GM12864 (cell line): ENCODE measurements around the gene NT5C.
"Not testable (repeated sequence)": the region's sequence is repeated elsewhere in the genome, so short reads cannot be mapped to it uniquely, and the experiment has no call there.

Experiments used
- DNase-seq: peaks from one replicate; pipeline ENCODE4 v3.0.0-alpha.2; 2011; ENCODE audit warnings: low read depth
- H3K4me3 ChIP-seq: 2 replicates; pipeline ENCODE4 v1.5.1; 2011; ENCODE audit warnings: mild to moderate bottlenecking, low read depth, low read length, control low read depth
- TF ChIP-seq, protein P1 (sequence below): IDR thresholded peaks from 2 replicates; pipeline ENCODE4 v1.5.1; 2011; ENCODE audit warnings: low read depth, mild to moderate bottlenecking, moderate library complexity, low read length, control low read depth, inconsistent platforms; ENCODE audit errors: missing control alignments

The NT5C gene

DNA sequence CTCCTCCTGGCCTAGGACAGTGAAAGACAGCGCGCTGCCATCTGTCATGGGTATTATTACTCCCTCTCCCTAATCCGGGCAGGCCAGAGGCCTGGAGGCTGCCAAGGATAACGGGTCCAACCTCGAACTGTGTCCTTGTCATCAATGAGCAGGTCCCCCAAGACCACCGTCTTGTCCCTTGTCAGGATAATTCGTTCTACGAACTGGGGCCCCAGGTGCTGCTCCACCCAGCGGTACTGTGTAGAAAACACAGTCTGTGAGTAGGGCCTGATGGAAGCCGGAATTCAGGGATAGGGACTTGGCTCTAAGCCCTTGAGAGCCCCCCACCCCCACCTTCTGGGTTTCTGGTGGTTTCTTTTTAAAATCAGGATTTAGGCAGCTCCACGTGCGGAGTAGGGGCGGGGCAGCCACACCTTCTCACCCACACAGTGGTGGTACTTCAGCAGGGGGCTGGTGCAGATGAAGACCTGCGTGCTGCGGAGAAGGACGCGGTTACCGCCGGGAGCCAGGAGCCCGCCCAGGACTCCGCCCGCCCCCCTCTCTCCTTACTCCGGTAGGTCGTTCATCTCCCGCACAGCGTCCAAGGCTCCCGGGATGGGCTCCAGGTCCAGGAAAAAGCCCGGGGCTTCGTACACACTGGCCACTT, 787 bp downstream of the NT5C start:
- DNase-seq, result no peak
- TF ChIP-seq, protein P1, sequence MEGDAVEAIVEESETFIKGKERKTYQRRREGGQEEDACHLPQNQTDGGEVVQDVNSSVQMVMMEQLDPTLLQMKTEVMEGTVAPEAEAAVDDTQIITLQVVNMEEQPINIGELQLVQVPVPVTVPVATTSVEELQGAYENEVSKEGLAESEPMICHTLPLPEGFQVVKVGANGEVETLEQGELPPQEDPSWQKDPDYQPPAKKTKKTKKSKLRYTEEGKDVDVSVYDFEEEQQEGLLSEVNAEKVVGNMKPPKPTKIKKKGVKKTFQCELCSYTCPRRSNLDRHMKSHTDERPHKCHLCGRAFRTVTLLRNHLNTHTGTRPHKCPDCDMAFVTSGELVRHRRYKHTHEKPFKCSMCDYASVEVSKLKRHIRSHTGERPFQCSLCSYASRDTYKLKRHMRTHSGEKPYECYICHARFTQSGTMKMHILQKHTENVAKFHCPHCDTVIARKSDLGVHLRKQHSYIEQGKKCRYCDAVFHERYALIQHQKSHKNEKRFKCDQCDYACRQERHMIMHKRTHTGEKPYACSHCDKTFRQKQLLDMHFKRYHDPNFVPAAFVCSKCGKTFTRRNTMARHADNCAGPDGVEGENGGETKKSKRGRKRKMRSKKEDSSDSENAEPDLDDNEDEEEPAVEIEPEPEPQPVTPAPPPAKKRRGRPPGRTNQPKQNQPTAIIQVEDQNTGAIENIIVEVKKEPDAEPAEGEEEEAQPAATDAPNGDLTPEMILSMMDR, result peak; percentile 53
- peak overlapping the region; percentile 82 for H3K4me3 ChIP-seq

DNA sequence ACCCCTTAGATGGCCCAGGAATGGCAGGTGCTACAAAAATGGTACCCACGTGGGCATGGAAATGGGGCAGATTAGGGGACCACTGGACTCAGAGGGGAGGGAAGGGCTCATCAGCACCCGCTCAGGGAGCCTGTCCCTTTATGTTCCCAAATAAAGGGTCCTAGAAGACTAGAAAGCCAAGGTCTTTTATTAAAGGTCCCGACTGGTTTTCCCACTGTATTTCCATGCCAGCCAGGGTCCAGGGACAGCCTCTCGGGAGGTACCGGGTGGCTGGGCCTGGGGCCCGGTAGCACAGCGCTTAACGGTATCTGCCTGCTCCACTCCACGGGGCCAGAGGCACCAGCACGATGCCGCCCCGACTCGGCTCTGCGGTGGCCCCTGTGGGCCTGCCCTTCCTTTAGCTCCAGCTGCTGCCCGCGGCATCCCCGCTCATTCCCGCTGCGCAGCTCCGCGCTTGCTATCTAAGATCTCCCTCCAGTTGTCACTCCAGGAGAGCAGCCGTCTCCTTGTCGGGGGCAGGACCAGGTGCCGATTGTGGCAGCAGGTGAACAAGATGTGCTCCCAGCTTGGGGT, 1.4 kb downstream of the NT5C start:
- H3K4me3 ChIP-seq, result peak overlapping the region; percentile 82
- no peak for DNase-seq
- TF ChIP-seq, protein P1, result no peak

DNA sequence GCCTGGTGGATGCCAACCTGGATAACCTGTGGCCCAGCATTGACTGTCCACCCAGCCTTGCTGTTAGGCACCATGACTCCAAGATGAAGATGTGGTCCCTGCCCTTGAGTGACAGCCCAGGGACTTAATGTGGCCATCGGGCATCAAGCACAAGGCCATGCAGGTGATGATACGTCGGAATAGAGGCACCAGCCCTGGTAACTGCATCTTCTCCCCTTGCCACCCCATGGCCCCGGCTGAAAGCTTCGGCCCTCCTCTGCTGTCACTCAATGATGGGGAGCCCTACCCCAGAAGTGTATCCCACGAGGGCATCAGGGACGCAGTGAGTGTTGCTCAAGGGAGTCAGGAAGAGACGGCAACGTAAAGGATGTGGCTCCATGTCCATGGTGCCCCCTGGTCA, 2.0 kb downstream of the NT5C start:
- no peak overlapping the region for H3K4me3 ChIP-seq
- DNase-seq, result no peak
- TF ChIP-seq, protein P1, result no peak

DNA sequence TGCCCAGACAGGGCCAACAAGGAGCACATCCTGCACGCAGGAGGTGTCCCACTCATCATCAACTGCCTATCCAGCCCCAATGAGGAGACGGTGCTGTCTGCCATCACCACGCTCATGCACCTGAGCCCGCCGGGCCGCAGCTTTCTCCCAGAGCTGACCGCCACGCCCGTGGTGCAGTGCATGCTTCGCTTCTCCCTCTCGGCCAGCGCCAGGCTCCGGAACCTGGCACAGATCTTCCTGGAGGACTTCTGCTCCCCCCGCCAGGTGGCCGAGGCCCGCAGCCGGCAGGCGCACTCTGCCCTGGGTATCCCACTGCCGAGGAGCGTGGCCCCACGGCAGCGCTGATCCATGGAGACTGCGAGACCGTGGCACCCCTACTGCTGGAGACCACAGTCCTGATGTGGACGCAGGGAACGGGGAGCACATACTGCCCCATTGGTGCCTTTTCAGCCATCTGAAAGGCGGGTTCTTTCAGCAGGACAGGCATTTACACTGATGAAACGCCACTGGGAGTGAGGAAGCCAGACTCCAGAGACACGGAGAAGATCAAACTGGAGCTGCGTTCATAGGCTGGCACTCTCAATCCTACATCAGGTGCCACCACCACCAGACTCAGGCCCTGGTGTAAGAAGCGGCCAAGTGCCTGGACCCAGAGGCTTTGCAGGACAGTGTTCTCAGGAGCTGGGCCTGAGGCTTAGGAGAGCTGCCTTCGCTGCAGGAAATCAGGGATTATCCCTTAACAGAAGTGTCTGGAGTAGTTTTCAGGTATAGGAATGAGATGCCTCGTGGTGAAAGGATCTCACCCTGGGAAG, 2.6 kb downstream of the NT5C start:
- no peak overlapping the region for H3K4me3 ChIP-seq
- no peak for DNase-seq
- TF ChIP-seq, protein P1, result no peak

DNA sequence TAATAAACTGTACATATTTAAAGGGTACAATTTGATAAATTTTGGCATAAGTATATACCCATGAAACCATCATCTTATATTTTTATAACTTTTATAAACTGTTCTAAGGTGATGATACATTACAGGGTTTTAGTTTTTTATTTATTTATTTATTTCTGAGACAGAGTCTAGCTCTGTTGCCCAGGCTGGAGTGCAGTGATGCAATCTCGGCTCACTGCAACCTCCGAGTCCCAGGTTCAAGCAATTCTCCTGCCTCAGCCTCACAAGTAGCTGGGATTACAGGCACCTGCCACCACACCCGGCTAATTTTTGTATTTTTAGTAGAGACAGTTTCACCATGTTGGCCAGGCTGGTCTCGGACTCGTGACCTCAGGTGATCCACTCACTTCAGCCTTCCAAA, 3.6 kb downstream of the NT5C start:
- DNase-seq, H3K4me3 ChIP-seq: not testable (repeated sequence)

DNA sequence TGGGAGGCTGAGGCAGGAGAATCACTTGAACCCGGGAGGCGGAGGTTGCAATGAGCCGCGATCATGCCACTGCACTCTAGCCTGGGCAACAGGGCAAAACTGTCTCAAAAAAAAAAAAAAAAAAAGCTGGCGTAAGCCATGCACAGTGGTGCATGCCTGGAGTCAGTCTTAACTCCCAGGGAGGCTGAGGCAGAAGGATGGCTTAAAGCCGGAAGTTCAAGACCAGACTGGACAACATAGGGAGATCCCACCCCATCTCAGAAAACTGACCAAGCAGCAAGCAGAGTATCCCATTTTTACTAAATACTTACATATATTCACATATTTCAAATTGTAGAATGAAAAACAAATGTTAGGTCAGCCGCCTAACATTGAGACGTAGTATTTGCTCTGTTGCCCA, 4.6 kb downstream of the NT5C start:
- TF ChIP-seq, protein P1, result no peak
- H3K4me3 ChIP-seq, result no peak overlapping the region
- DNase-seq, result no peak

DNA sequence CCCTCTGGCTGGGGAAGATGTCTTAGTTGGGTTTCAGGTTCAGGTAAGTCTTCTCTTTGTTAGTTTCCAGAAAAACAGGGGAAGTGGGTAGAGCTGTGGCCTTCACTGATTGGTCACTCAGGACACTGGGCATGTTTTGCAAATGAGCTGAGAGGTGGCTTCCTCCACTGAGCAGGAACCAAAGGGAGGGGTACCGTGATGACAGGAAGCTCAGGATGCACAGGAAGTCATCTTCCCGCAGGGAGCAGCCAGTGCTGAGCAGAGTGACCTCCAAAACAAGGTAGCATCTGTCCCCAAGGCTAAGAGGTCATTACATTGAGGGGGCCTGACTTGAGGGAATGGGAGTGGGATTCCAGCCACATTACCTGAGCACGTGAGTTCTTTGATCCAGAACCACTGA, 5.6 kb downstream of the NT5C start:
- TF ChIP-seq, protein P1, result no peak
- no peak overlapping the region for H3K4me3 ChIP-seq
- no peak for DNase-seq
